BE2C (cell line): ENCODE results near the gene DISP2.

ENCODE experiments used
- DNase-seq: peaks from one replicate; pipeline ENCODE4 v3.0.0-alpha.2; 2020
- H3K27me3 ChIP-seq: fragments of 250-450 bp; sonication (Bioruptor Pico); 2 replicates; pipeline ENCODE4 v1.5.1; 2020; ENCODE audit warnings: mild to moderate bottlenecking
- H3K36me3 ChIP-seq: fragments of 250-450 bp; sonication (Bioruptor Pico); 2 replicates; pipeline ENCODE4 v1.5.1; 2020; ENCODE audit warnings: mild to moderate bottlenecking
- H3K4me1 ChIP-seq: fragments of 250-450 bp; sonication (Bioruptor Pico); 2 replicates; pipeline ENCODE4 v1.5.1; 2020
- H3K4me3 ChIP-seq: 2 replicates; pipeline ENCODE4 v1.5.1; 2011; ENCODE audit warnings: low read depth, low read length
- H3K9me3 ChIP-seq: fragments of 250-450 bp; sonication (Bioruptor Pico); 2 replicates; pipeline ENCODE4 v1.5.1; 2020
- TF ChIP-seq, protein P1 (sequence below): IDR thresholded peaks from 2 replicates; pipeline ENCODE4 v1.5.1; 2012; ENCODE audit warnings: mild to moderate bottlenecking, low read depth, low read length

The DISP2 gene

DNA sequence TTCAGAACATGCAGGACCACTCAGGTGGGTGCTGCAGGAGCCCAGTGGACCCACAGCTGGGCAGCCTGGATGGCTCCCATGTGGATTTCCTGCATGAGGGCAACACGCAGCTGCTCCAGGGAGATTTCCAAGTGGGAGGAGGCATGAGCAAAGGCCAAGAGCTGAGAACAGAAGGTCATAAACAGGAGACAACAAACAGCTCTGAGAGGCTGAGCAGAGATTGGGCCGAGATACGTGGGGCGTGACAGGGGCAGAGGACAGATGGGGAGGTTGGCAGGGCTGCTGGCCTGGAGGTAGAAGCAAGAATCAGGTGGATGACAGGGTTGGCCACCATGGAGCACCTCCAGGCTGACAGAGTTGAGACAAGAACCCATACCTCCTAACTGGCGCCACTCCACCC lies 4.3 kb upstream of the DISP2 start:
- TF ChIP-seq, protein P1, sequence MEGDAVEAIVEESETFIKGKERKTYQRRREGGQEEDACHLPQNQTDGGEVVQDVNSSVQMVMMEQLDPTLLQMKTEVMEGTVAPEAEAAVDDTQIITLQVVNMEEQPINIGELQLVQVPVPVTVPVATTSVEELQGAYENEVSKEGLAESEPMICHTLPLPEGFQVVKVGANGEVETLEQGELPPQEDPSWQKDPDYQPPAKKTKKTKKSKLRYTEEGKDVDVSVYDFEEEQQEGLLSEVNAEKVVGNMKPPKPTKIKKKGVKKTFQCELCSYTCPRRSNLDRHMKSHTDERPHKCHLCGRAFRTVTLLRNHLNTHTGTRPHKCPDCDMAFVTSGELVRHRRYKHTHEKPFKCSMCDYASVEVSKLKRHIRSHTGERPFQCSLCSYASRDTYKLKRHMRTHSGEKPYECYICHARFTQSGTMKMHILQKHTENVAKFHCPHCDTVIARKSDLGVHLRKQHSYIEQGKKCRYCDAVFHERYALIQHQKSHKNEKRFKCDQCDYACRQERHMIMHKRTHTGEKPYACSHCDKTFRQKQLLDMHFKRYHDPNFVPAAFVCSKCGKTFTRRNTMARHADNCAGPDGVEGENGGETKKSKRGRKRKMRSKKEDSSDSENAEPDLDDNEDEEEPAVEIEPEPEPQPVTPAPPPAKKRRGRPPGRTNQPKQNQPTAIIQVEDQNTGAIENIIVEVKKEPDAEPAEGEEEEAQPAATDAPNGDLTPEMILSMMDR: no peak
- Histone ChIP-seq H3K4me3 (no peak overlapping the region), H3K27me3 (no peaks in the 10 kb centered on the region), H3K9me3 (no peaks in the 10 kb centered on the region), H3K4me1 (peaks cover 14% of the 10 kb centered on the region), H3K36me3 (no peaks in the 10 kb centered on the region)
- no peak for DNase-seq

DNA sequence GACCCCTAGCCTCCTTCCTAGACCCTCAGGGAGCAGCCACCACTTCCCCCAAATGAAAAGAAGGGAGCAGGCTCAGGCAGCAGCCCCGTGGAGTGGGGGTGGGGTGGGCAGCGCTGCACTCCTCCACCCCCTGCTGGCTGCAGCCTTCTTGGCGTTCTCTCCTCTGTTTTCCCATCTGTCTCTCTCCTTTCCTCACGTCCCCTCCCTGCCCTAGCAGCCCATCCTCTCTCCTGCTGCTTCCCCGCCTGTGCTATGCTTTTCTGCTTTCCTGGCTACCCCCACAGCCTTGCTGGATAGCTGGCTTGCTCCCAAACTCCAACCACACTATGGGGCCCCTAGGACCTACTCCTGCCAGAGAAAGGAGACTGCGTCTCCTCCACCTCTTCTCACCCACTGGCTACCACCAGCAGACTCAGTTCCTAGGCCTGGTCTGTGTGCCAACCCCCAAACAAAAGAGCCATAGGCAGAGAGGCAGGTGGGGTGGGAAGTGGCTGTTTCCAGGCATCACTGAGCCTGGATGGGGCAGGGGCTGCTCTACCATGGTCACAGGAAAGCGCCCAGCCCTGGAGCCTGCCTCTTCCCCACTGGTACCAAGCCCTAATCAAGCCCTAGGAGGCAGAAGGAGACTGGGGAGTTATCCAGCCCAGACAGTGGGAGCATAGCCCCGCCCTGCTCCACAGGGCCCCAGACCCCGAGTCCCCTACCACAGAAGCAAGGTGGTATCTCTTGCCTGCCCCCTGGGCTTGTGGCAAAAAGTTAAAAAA lies 3.4 kb upstream of the DISP2 start:
- Histone ChIP-seq H3K36me3 (no peaks in the 10 kb centered on the region), H3K27me3 (no peaks in the 10 kb centered on the region), H3K9me3 (no peaks in the 10 kb centered on the region), H3K4me3 (no peak overlapping the region), H3K4me1 (peaks cover 14% of the 10 kb centered on the region)
- TF ChIP-seq, protein P1: peak; percentile 71
- DNase-seq: peak; percentile 79

DNA sequence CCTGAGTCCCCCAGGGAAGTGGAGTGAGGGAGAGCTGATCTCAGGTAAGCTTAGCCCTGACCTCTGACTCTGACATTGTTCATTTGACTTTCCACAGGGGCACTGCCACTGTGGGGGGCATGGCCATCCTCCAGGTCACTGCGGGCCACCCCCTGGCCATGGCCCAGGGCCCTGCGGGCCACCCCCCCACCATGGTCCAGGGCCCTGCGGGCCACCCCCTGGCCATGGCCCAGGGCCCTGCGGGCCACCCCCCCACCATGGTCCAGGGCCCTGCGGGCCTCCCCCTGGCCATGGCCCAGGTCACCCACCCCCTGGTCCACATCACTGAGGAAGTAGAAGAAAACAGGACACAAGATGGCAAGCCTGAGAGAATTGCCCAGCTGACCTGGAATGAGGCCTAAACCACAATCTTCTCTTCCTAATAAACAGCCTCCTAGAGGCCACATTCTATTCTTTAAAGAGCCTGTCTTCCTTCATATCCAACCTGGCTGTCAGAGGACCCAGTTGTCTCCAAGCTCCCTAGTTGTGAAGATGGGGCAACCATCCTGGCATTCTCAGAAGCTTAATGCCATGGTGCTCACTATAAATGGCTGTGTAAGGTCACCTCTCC lies 1.9 kb upstream of the DISP2 start:
- no peak overlapping the region for H3K4me3 ChIP-seq
- H3K27me3 ChIP-seq: no peaks in the 10 kb centered on the region
- TF ChIP-seq, protein P1: no peak
- no peaks in the 10 kb centered on the region for H3K9me3 ChIP-seq
- DNase-seq: no peak
- H3K36me3 ChIP-seq: no peaks in the 10 kb centered on the region
- peaks cover 14% of the 10 kb centered on the region for H3K4me1 ChIP-seq

DNA sequence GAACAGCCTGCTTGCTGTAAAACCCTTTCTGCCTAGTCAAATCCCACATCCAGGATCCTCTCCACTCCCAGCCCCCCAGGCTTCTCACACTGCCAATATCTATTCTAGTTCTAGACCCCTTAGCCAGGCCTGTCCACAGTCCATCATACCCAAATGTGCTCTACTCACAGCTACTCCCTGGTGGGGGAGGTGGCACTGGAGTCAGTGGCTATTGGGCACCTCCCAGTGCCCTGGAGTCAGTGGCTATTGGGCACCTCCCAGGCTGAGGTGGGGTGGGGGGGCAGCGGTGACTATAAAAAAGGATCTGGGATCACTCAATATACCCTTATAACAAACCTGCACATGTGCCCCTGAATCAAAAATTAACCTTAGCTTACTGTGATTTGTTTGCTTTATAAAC lies 773 bp upstream of the DISP2 start:
- no peak for DNase-seq
- Histone ChIP-seq H3K4me1 (peaks cover 14% of the 10 kb centered on the region), H3K27me3 (no peaks in the 10 kb centered on the region), H3K4me3 (peak overlapping the region; percentile 70), H3K36me3 (no peaks in the 10 kb centered on the region), H3K9me3 (no peaks in the 10 kb centered on the region)
- TF ChIP-seq, protein P1: no peak

DNA sequence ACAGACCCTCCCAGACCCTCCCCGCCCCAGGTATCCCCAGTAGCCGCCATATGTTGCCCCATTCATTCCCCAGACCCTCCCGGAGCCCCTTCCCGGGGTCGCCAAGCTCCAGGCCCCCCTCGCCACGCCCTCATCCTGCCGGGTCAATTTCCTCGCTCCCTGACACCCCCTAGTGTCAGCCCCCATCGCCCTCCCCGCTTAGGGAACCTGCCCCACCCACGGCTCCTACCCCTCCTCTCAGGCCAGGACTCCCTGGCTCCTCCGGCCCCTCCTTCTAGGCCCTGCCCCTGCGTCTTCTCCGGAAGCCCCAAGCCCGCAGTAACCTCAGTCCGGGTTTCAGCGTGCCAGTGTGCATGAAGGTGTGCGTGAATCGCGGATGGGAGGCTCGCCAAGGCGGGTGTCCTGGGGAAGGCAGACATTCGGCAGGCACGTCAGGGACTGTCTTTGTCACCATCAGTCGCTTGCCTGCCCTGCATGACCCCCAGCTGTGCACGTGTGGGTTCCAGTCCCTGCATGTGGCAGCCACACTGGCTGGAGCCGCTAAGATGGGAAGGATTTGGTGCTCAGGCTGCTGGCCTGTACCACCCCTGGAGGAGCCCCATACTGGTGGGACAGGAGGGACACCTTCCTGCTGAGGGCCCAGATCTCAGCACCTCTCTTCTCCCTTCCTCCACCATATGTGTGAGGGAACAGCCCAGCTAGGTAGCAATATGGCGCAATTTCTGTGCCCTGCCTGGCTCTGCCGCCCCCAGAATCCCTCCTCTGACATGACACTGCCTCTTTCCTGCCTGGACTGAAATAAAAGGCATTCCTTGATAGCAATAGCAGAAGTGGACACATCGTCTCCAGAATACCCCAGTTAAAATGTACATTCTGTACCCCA lies 693 bp downstream of the DISP2 start:
- no peaks in the 10 kb centered on the region for H3K36me3 ChIP-seq
- peak; percentile 51 for DNase-seq
- H3K9me3 ChIP-seq: no peaks in the 10 kb centered on the region
- peak overlapping the region; percentile 70 for H3K4me3 ChIP-seq
- TF ChIP-seq, protein P1: peak; percentile 20; the same call in 1 of the 2 replicates
- H3K4me1 ChIP-seq: peaks cover 11% of the 10 kb centered on the region
- H3K27me3 ChIP-seq: no peaks in the 10 kb centered on the region
